Activated CD4-positive, alpha-beta memory T cell treated with anti-CD3 and anti-CD28 coated beads, Interleukin-2, amount 10 ng/mL, durations not matched to agents 7 days and 5 days (primary cell): Measurements from ENCODE around the gene FXYD3. TPM values are rescaled to one million over a fixed set of nuclear protein-coding genes. Genes with fewer than 3 reads are reported as not detected.

Experiments
- CTCF ChIA-PET: fragments of 350-600 bp; sonication (Branson Sonifier 250); formaldehyde crosslinking; loops from one replicate; lab custom pipeline; 2021; ENCODE audit warnings: antibody characterized with exemption, inconsistent platforms; lab: Charles Lee
- POLR2A ChIA-PET: fragments of 350-600 bp; sonication (Branson Sonifier 250); formaldehyde crosslinking; loops from one replicate; lab custom pipeline; 2021; ENCODE audit warnings: antibody characterized with exemption; lab: Charles Lee
- DNase-seq: peaks from one replicate; pipeline ENCODE4 v3.0.0-alpha.2; 2020
- H3K27ac Mint-ChIP-seq: one replicate; pipeline ENCODE4 v1.8.0; 2021; ENCODE audit warnings: mild to moderate bottlenecking, mixed read lengths
- H3K27me3 Mint-ChIP-seq: one replicate; pipeline ENCODE4 v1.8.0; 2021; ENCODE audit warnings: mixed read lengths
- H3K36me3 Mint-ChIP-seq: one replicate; pipeline ENCODE4 v1.8.0; 2021; ENCODE audit warnings: low read depth, mixed read lengths
- H3K4me1 Mint-ChIP-seq: one replicate; pipeline ENCODE4 v1.8.0; 2021; ENCODE audit warnings: mixed read lengths
- H3K4me3 Mint-ChIP-seq: one replicate; pipeline ENCODE4 v1.8.0; 2021; ENCODE audit warnings: mild to moderate bottlenecking, mixed read lengths
- H3K9me3 Mint-ChIP-seq: one replicate; pipeline ENCODE4 v1.8.0; 2021; ENCODE audit warnings: mixed read lengths
- total RNA-seq, 2 experiments: library from RNA; stranded (reverse); gene quantifications; one replicate each; pipeline ENCODE4 v1.2.3, GENCODE V29; 2021

Gene FXYD3, protein sequence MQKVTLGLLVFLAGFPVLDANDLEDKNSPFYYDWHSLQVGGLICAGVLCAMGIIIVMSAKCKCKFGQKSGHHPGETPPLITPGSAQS
- not detected for total RNA-seq

DNA sequence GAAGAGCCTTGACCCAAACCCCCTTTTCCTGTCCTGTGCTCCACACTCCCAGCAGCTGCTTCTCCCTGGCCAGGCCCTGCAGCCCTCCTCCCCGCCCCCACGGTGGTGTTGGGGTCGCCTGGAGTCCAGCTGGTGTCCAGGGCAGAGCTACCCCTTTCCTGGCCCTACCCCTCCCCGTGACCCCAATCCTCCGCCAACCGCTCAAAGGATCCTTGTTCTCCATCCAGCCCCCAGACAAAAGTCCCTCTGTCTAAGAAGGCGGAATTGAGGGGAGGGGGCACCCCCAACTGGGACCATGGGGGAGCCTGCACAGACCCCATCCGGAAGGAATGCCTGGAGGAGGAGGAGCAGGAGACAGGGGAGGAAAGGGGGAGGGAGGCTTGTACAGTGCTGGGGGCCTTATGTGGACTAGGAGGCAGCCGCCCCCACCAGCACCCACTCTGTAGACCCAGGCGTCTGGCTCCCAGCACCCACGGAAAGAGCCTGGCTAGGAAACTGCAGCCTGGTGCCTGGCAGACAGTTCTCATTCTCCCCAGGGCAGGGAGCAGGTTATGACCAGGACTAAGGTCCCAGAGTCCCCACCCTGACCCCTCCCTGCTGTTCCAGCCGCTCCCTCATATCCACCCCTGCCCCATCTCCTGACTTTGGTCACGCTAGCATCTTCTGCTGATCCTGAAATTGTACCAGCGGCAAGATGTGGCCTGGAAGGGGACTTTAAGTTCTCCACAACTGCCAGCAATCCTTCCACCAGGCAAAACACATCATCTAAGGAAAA, at the start of gene FXYD3:
TSS of gene FXYD3 (plus strand) at position 647 of the 775 bp plus-strand sequence. CDS start 3,554 bp downstream, outside the sequence.
- Mint-ChIP-seq H3K4me3 (no peak within 1 kb of the TSS), H3K36me3 (no peaks in the 10 kb centered on the region), H3K27ac (no peak within 1 kb of the TSS), H3K9me3 (no peaks in the 10 kb centered on the region), H3K4me1 (peaks cover 3% of the 10 kb centered on the region), H3K27me3 (peaks cover 1% of the 10 kb centered on the region)
- ChIA-PET POLR2A (no interaction called here), CTCF (interaction anchor here (1.0 to 2.3 kb wide), 7 partner anchors 9 to 38 kb away, joined by 3 to 6 read pairs (median 5); partner anchors contain the start of gene LGI4)
- DNase-seq, result no peak

DNA sequence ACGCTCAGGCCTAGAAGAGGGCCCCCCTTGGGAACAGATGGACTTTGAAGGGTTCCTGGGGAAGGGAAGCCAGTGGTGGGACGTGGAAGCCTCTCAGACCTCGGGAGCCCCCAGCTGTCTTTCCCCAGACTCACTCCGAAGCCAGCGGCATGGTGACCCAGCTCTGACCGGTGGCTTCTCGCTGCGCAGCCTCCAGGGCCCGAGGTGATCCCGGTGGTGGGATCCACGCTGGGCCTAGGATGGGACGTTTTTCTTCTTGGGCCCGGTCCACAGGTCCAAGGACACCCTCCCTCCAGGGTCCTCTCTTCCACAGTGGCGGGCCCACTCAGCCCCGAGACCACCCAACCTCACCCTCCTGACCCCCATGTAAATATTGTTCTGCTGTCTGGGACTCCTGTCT, 49.5 kb upstream of the FXYD3 start:
- peaks cover 6% of the 10 kb centered on the region for H3K27me3 Mint-ChIP-seq
- no peaks in the 10 kb centered on the region for H3K36me3 Mint-ChIP-seq
- H3K27ac Mint-ChIP-seq, result no peak overlapping the region
- CTCF ChIA-PET, result interaction anchor here (0.7 to 2.7 kb wide), 14 partner anchors 8 to 403 kb away, joined by 3 to 25 read pairs (median 6); partner anchors contain the start of genes FFAR3, FXYD5, FXYD7 and LGI4
- no peak for DNase-seq
- no peaks in the 10 kb centered on the region for H3K9me3 Mint-ChIP-seq
- H3K4me3 Mint-ChIP-seq, result no peak overlapping the region
- POLR2A ChIA-PET, result no interaction called here
- H3K4me1 Mint-ChIP-seq, result peaks cover 16% of the 10 kb centered on the region

DNA sequence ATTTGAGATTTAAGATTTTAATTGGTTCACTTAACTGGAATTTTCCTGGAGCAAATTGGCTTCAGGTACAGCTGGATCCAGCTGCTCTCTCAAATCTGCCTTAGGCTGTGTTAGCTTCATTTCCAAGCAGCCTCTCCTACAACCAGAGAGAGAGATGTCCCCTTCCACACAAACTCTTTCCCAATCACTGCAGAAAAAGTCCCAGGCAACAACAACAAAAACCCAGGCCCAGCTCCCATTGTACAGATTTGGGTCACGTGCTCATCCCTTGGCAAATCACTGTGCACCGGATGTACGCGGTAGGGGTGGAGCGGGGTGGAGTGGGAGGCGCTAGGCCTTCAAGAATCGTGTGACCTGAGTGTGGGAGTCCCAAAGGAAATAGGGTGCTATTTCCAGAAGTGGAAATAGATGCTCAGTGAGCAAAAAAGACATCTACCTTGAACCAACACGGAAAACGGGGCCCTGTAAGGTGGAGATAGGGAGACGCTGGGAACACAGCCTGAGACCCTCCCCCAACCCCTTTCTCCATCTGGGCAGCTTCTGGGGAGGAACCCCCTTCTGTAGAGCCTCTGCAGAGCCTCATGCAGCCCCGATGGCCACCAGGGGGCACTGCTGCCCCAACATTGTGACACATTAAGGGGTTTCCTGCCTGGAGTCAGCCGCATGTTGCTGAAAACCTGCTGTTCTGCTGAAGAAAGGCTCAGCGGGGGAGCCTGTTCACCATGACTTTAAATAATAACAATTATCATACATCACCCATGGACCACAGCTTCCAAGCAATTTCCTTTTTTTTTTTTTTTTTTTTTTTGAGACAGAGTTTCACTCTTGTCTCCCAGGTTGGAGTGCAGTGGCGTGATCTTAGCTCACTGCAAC, 48.7 kb upstream of the FXYD3 start:
- peak overlapping the region; percentile 35 for H3K27ac Mint-ChIP-seq
- H3K36me3 Mint-ChIP-seq, result no peaks in the 10 kb centered on the region
- no peak overlapping the region for H3K4me3 Mint-ChIP-seq
- DNase-seq, result peak; percentile 88
- no peaks in the 10 kb centered on the region for H3K9me3 Mint-ChIP-seq
- H3K27me3 Mint-ChIP-seq, result peaks cover 6% of the 10 kb centered on the region
- CTCF ChIA-PET, result interaction anchor here (0.6 to 2.7 kb wide), 20 partner anchors 9 to 659 kb away, joined by 3 to 25 read pairs (median 4); partner anchors contain the start of genes FFAR3, FXYD5, FXYD7 and LGI4
- H3K4me1 Mint-ChIP-seq, result peaks cover 16% of the 10 kb centered on the region
- POLR2A ChIA-PET, result no interaction called here

- Mint-ChIP-seq H3K4me3 (no peak overlapping the region), H3K9me3 (no peaks in the 10 kb centered on the region), H3K4me1 (peaks cover 13% of the 10 kb centered on the region), H3K27ac (no peak overlapping the region), H3K27me3 (peaks cover 6% of the 10 kb centered on the region), H3K36me3 (no peaks in the 10 kb centered on the region)
- CTCF ChIA-PET, result interaction anchor here (1.0 to 1.7 kb wide), 2 partner anchors 25 to 72 kb away, joined by 3 to 5 read pairs; no protein-coding TSS in a partner anchor
- POLR2A ChIA-PET, result no interaction called here
- DNase-seq, result no peak
Observed at GRCh38 chr19:35068941-35069634, 46.5 kb upstream of the FXYD3 start.

DNA sequence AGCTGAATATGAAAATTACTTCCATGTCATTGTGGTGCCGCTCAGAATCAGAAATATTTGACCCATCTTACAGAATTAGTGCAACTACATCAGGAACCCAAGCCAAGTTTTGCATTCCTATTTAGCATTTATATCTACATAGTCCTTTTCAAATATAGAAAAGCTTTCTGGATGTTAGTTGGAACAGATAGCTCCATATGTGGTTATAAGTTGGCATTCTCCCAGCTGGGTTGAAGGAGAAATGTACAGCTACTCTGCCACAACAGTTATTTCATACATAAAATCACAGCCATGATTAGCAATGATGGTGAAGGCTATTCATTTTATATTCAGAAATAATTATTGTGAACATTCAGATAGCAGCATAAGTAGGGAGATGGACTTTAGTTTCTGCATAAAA, 45.9 kb upstream of the FXYD3 start:
- no peak overlapping the region for H3K27ac Mint-ChIP-seq
- POLR2A ChIA-PET, result no interaction called here
- CTCF ChIA-PET, result interaction anchor here (0.7 to 1.7 kb wide), 6 partner anchors 8 to 97 kb away, joined by 3 to 5 read pairs (median 3); partner anchors contain the start of gene LGI4

GRCh38 chr19:35070471-35070870, 45.2 kb upstream of the FXYD3 start:
- CTCF ChIA-PET, result interaction anchor here (0.8 to 1.7 kb wide), 4 partner anchors 8 to 65 kb away, joined by 3 to 5 read pairs (median 3); partner anchors contain the start of gene LGI4
- H3K9me3 Mint-ChIP-seq, result no peaks in the 10 kb centered on the region
- POLR2A ChIA-PET, result no interaction called here
- no peak overlapping the region for H3K27ac Mint-ChIP-seq
- H3K27me3 Mint-ChIP-seq, result peaks cover 6% of the 10 kb centered on the region
- no peak for DNase-seq
- H3K4me1 Mint-ChIP-seq, result peaks cover 9% of the 10 kb centered on the region
- H3K4me3 Mint-ChIP-seq, result no peak overlapping the region
- H3K36me3 Mint-ChIP-seq, result no peaks in the 10 kb centered on the region

More for the DNA sequence above, 45.9 kb upstream of the FXYD3 start:
- DNase-seq, result no peak
- H3K27me3 Mint-ChIP-seq, result peaks cover 6% of the 10 kb centered on the region
- H3K36me3 Mint-ChIP-seq, result no peaks in the 10 kb centered on the region
- no peaks in the 10 kb centered on the region for H3K9me3 Mint-ChIP-seq
- peaks cover 9% of the 10 kb centered on the region for H3K4me1 Mint-ChIP-seq
- no peak overlapping the region for H3K4me3 Mint-ChIP-seq

- Mint-ChIP-seq H3K9me3 (no peaks in the 10 kb centered on the region), H3K27ac (no peak overlapping the region), H3K4me1 (no peaks in the 10 kb centered on the region), H3K36me3 (no peaks in the 10 kb centered on the region), H3K4me3 (no peak overlapping the region), H3K27me3 (peaks cover 5% of the 10 kb centered on the region)
- ChIA-PET CTCF (no interaction called here), POLR2A (no interaction called here)
- no peak for DNase-seq
Observed at GRCh38 chr19:35073516-35073915, 42.1 kb upstream of the FXYD3 start.

DNA sequence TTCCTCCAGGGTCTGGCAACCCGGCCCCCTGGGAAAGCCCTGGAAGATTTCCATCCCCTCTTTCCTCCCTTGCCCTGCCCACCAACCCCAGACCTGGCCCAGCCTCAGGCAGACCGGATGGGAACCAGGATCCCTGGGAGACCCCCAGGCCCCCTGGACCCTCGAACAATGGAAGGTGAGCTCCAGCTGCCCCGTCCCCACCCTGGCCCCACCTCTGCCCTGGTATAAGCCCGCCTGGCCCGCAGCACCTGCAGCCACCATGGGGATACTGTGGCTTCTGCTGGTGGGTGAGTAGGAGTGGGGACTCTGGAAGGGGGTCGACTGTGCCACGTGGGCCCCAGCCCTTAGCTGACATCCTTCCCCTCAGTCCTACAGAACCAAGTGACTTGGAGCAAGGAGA, 41.7 kb upstream of the FXYD3 start:
- Mint-ChIP-seq H3K27me3 (peaks cover 6% of the 10 kb centered on the region), H3K4me3 (no peak overlapping the region), H3K36me3 (no peaks in the 10 kb centered on the region), H3K4me1 (no peaks in the 10 kb centered on the region), H3K27ac (no peak overlapping the region), H3K9me3 (no peaks in the 10 kb centered on the region)
- ChIA-PET CTCF (no interaction called here), POLR2A (no interaction called here)
- no peak for DNase-seq

- H3K9me3 Mint-ChIP-seq, result no peaks in the 10 kb centered on the region
- no peaks in the 10 kb centered on the region for H3K4me1 Mint-ChIP-seq
- DNase-seq, result no peak
- POLR2A ChIA-PET, result no interaction called here
- CTCF ChIA-PET, result no interaction called here
- no peak overlapping the region for H3K27ac Mint-ChIP-seq
- no peaks in the 10 kb centered on the region for H3K36me3 Mint-ChIP-seq
- no peak overlapping the region for H3K4me3 Mint-ChIP-seq
- H3K27me3 Mint-ChIP-seq, result peaks cover 5% of the 10 kb centered on the region
Observed at GRCh38 chr19:35074426-35075201, 41.0 kb upstream of the FXYD3 start.

- CTCF ChIA-PET, result no interaction called here
- no peaks in the 10 kb centered on the region for H3K36me3 Mint-ChIP-seq
- POLR2A ChIA-PET, result no interaction called here
- H3K9me3 Mint-ChIP-seq, result no peaks in the 10 kb centered on the region
- H3K27me3 Mint-ChIP-seq, result peaks cover 5% of the 10 kb centered on the region
- no peak for DNase-seq
- no peaks in the 10 kb centered on the region for H3K4me1 Mint-ChIP-seq
- no peak overlapping the region for H3K4me3 Mint-ChIP-seq
- H3K27ac Mint-ChIP-seq, result no peak overlapping the region
Observed at GRCh38 chr19:35075202-35076025, 40.2 kb upstream of the FXYD3 start.

- H3K36me3 Mint-ChIP-seq, result no peaks in the 10 kb centered on the region
Observed at GRCh38 chr19:35076026-35076370, 39.6 kb upstream of the FXYD3 start.

More at GRCh38 chr19:35076026-35076370, 39.6 kb upstream of the FXYD3 start:
- no peaks in the 10 kb centered on the region for H3K4me1 Mint-ChIP-seq
- H3K4me3 Mint-ChIP-seq, result no peak overlapping the region
- H3K27ac Mint-ChIP-seq, result no peak overlapping the region
- POLR2A ChIA-PET, result no interaction called here
- H3K27me3 Mint-ChIP-seq, result peaks cover 5% of the 10 kb centered on the region
- CTCF ChIA-PET, result no interaction called here
- H3K9me3 Mint-ChIP-seq, result no peaks in the 10 kb centered on the region
- no peak for DNase-seq
